HG03064 (cell line): ENCODE measurements around the gene IPO5.

ENCODE experiments used
- ATAC-seq: cut with Tn5 transposase; IDR thresholded peaks from one replicate; pipeline ENCODE4 v1.9.1; 2021; ENCODE audit warnings: low read depth; ENCODE audit not compliant: unreplicated experiment

IPO5 gene

GRCh38 chr13:98052412-98052811 is 98.9 kb downstream of the IPO5 start:
- ATAC-seq = no peak

- ATAC-seq = no peak
Measured at GRCh38 chr13:98054301-98054700, 100.8 kb downstream of the IPO5 start.

GRCh38 chr13:98055623-98056022 is 102.1 kb downstream of the IPO5 start:
- no peak for ATAC-seq

GRCh38 chr13:98056839-98057410 is 103.5 kb downstream of the IPO5 start:
- ATAC-seq = no peak

GRCh38 chr13:98059276-98059675 is 105.8 kb downstream of the IPO5 start:
- ATAC-seq = no peak

GRCh38 chr13:98060282-98060681 is 106.8 kb downstream of the IPO5 start:
- no peak for ATAC-seq

GRCh38 chr13:98065468-98065867 is 112.0 kb downstream of the IPO5 start:
- ATAC-seq = no peak

GRCh38 chr13:98066636-98067035 is 113.2 kb downstream of the IPO5 start:
- no peak for ATAC-seq

- no peak for ATAC-seq
Measured at GRCh38 chr13:98068521-98068920, 115.0 kb downstream of the IPO5 start.

- ATAC-seq = no peak
Measured at GRCh38 chr13:98069985-98070384, 116.5 kb downstream of the IPO5 start.

GRCh38 chr13:98071316-98071715 is 117.8 kb downstream of the IPO5 start:
- no peak for ATAC-seq

- ATAC-seq = no peak
Measured at GRCh38 chr13:98072476-98072875, 119.0 kb downstream of the IPO5 start.
